Stomach (tissue), 4 donors: ENCODE measurements around the gene ROCK2.

Experiments used
- EP300 ChIP-seq: sonication (generic); formaldehyde crosslinking; IDR thresholded peaks from one replicate; pipeline ENCODE4 v1.6.1; 2017; ENCODE audit warnings: antibody characterized with exemption
- POLR2A ChIP-seq, 4 donors: fragments of 450-650 bp; IDR thresholded peaks; one replicate each; pipeline ENCODE4 v1.6.1; 2016; ENCODE audit warnings: antibody characterized with exemption in 4 of 4, control low read depth in 2 of 4, mild to moderate bottlenecking in 1 of 4, moderate library complexity in 1 of 4
- TF ChIP-seq, protein P1 (sequence below), 7 experiments: fragments of 450-650 bp in 4 of 7; fragments of 200-600 bp in 3 of 7; sonication (generic) in 3 of 7; IDR thresholded peaks; one replicate each; pipeline ENCODE4 v1.5.1; 2016 to 2019; ENCODE audit warnings: antibody characterized with exemption in 7 of 7, control low read depth in 2 of 7, mild to moderate bottlenecking in 1 of 7

GRCh38 chr2:11156396-11157075 lies 187.9 kb downstream of the ROCK2 start:
- TF ChIP-seq, protein P1, sequence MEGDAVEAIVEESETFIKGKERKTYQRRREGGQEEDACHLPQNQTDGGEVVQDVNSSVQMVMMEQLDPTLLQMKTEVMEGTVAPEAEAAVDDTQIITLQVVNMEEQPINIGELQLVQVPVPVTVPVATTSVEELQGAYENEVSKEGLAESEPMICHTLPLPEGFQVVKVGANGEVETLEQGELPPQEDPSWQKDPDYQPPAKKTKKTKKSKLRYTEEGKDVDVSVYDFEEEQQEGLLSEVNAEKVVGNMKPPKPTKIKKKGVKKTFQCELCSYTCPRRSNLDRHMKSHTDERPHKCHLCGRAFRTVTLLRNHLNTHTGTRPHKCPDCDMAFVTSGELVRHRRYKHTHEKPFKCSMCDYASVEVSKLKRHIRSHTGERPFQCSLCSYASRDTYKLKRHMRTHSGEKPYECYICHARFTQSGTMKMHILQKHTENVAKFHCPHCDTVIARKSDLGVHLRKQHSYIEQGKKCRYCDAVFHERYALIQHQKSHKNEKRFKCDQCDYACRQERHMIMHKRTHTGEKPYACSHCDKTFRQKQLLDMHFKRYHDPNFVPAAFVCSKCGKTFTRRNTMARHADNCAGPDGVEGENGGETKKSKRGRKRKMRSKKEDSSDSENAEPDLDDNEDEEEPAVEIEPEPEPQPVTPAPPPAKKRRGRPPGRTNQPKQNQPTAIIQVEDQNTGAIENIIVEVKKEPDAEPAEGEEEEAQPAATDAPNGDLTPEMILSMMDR (IDR thresholded peaks at IDR 0.05): no peak
- TF ChIP-seq EP300 (no peak), POLR2A (IDR thresholded peaks at IDR 0.05) (no peak)
